ENCODE results near the gene CTCF.

Gene CTCF

DNA sequence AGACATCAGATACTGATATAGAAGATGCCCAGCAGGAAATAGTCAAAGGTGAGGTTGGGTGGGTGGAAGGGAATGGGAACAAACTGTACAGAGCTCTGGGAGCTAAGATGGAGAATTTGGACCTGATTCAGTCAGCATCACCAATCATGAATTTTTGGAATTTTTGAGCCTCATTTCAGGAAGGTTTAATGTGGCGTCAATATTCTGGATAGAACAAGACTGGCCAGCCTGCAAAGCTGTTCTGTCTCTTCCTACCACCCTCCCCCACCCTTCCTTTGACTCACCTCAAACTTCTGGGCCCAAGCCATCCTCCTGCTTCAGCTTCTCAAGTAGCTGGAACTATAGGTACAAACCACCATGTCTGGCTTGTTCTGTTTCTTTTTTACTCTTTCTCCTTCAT lies 32.6 kb downstream of the CTCF start:
- no peak for DNase-seq

DNA sequence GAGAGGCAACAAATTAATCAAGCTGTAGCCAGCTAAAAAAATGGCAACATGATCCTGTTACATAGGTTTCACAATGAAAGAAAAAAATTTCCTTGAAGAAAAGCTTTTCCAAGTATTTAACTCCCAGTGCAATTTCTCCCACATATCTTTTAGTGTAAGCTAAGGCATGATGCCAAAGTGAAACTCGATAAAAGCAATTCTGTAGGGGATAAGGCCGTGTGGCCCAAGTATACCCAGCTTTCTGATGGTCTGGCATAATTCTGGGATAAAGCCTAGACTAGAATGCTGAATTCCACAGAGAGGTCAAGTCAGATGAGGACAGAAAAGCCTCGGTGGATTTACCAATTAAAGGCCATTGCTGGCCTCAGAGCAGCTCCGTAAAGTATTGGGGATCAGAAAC lies 36.2 kb downstream of the CTCF start:
- DNase-seq: no peak

DNA sequence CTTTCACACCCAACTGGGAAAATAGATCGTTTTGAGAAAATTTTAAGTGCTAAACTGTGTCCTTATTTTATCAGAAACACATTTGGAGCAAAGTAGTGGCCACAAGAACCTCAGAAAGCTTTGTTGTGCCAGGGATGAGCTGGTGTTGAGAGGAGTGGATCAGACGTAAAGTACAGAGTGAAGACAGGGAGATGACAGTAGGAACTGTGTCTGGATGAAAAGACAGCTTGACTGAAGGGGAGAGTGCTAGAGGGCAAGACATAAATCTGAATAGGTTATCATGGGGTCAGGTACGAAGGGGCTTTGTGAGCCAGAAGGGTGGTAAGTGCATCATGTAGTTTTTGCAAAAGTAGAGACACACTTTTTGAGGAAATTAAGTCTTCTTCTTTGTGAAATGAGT lies 43.3 kb downstream of the CTCF start:
- no peak for DNase-seq

DNA sequence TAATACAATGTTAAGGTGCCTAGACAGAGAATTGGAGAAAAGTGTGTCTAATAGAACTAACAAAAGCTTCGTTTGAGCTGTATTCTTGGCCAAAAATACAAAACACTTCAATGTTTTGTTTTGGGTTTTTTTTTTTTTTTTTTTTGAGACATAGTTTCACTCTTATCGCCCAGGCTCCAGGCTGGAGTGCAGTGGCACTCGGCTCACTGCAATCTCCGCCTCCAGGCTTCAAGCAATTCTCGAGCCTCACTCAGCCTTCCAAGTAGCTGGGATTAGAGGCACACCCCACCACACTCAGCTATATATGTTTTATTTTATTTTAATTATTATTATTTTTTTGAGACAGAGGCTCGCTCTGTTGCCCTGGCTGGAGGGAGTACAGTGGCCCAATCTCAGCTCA lies 44.3 kb downstream of the CTCF start:
- DNase-seq: no peak

DNA sequence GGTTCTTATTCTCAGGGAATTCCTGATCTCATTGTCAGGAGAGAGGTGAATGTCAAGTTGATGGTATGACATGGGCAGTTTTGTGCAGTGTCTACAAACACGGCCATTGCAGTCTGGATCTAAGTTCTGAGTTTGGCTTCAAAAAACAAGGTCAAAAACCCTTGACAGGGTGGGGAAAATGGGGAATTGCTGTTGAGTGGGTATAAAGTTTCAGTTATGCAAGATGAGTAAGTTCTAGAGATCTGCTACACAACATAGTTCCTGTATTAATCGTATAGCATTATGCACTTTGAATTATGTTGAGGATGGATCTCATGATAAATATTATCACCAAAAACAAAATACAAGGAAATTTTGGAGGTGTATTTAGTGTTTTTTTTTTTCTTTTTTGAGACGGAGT lies 46.0 kb downstream of the CTCF start:
- peak in 3 of 4 experiments; percentile 15 to 46 (median 43) for DNase-seq

DNA sequence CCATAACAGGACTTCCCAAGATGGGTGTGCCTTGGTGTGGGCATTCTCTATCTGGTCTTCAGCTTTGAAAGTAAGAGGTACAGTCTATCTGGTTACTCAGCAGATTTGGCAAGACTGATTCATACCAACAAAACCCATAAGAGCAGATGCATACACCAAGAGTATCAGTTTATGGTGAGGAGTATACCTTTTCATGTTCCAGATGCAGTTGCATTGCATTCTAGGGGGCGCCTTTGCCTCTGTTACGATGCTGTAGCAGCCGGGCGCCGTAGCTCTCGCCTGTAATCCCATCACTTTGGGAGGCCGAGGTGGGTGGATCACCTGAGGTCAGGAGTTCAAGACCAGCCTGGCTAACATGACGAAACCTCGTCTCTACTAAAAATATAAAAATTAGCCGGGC lies 51.5 kb downstream of the CTCF start:
- DNase-seq: peak in 2 of 4 experiments; percentile 5 to 11

DNA sequence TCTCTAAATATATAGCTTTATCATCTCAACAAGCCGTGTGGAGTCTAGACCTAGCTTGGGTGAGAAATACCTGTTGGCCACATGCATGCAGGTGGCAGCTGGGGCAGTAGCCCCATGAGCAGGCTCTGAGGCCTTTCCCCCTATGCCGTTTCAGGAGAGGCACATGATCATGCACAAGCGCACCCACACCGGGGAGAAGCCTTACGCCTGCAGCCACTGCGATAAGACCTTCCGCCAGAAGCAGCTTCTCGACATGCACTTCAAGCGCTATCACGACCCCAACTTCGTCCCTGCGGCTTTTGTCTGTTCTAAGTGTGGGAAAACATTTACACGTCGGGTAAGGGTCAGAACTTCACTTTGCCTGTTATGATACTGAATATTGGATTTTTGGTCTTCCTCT lies 65.9 kb downstream of the CTCF start:
- DNase-seq: no peak

DNA sequence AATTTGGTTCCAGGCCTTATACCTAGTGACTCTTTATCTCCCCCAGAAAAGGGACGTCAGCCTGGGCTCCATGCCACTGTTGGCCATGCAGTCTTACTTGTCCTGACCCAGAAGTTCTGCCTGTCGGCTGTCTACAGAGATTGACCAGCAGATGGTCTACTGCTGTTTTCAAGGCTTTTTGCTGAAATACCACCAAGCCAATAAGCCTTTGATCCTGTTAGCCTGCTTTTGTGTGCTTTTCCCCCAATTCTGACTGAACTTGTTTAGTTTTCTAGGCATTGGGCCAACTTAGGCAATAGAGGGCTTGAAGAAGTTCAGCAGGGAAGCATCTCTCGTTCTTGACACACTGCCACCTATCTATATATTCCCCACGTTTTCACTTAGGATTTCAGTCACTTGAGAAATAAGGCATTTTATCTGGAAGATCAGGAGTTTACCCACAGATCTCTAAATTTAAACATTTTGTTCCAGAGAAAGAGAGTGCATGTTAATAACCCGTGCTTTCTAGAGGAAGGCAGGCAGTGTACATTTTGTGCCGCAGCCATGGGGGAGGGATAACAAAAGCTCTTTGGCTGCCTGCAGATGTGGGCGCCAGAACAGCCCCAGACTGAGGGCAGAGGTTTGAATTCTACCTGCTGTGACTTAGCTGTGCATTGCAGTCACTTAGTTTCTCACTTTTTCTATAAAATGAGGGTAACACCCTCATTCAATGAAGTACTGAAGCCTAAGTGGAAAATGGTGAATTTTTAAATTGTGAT lies 70.3 kb downstream of the CTCF start:
- no peak for DNase-seq

DNA sequence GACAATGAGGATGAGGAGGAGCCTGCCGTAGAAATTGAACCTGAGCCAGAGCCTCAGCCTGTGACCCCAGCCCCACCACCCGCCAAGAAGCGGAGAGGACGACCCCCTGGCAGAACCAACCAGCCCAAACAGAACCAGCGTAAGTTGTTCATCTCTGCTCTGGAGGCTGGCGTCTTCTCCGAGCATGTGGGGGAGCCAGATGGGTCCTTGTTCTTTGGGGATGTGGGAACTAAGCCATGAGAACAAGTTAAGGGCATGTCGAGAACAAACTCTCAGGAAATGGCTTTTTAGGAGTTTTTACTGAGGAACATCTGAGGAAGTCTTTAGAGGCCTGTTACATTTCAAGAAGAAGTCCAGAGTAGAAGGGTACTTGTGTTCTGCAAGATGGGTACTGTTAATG lies 74.4 kb downstream of the CTCF start:
- DNase-seq: no peak

DNA sequence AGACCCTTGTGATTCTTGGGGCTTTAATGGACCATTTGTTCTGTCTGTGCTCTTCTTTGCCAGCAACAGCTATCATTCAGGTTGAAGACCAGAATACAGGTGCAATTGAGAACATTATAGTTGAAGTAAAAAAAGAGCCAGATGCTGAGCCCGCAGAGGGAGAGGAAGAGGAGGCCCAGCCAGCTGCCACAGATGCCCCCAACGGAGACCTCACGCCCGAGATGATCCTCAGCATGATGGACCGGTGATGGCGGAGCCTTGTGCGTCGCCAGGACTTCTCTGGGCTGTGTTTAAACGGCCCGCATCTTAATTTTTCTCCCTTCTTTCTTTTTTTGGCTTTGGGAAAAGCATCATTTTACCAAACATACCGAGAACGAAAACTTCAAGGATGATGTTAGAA lies 75.3 kb downstream of the CTCF start:
- no peak for DNase-seq

DNA sequence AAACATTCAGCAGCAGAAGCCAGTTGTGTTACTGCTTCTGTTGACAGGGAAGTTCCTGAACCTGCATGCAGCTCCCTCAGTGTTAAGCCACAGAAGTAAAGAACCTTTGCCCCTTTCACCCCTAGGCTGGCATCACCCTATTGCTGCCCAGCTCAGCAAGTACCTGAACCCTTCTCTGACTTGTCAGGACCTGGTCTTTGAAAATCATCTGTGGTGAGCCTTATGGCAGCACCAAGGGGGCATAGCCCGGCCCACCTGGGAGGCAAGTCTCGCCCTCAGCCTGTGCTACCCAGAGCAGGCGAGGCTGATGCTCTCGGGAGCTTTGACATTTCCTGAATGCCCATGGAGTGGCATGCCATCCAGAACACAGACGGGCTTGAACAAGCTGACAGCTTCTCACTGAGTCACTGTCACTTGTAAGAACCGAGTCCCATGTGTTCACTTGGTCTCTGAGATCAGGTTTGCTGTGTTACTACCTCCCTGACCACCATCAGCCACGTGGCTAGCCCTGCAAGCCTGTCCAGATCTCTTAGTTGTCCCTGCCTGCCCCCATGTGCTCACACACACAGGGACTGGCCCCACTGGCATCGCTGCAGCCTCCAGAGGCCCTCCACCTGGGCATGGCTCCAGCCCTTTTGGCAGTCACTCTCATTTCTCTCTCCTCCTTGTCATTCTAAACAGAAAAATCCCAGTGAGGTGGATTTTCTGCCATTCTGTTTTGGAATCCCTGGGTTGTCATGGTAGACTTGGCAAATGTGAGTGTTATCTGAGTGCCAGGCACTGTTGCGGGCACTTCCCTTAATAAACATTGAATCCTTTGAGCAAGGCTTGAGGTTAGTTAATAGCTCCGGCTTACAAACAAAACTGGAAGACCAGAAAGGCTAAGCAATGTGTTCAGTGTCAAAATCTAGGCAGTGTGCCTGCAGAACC lies 79.7 kb downstream of the CTCF start:
- no peak for DNase-seq

DNA sequence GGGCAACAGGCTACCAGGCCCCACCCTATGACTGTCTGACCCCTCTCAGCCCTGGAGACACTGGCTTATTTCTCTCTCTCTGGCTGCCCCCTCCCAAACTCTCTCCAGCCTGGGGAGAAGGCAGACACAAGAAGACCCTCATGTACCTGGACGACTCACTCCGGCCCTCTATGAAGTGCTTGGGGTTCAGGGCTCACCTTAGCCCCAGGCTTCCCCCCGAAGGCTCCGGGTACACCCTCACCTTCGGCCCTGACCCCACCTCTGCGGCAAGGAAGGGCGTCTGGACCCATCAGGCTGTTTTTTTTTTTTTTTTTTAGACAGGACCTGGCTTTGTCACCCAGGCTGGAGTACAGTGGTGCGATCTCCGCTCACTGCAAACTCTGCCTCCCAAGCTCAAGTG lies 81.7 kb downstream of the CTCF start:
- no peak for DNase-seq

DNA sequence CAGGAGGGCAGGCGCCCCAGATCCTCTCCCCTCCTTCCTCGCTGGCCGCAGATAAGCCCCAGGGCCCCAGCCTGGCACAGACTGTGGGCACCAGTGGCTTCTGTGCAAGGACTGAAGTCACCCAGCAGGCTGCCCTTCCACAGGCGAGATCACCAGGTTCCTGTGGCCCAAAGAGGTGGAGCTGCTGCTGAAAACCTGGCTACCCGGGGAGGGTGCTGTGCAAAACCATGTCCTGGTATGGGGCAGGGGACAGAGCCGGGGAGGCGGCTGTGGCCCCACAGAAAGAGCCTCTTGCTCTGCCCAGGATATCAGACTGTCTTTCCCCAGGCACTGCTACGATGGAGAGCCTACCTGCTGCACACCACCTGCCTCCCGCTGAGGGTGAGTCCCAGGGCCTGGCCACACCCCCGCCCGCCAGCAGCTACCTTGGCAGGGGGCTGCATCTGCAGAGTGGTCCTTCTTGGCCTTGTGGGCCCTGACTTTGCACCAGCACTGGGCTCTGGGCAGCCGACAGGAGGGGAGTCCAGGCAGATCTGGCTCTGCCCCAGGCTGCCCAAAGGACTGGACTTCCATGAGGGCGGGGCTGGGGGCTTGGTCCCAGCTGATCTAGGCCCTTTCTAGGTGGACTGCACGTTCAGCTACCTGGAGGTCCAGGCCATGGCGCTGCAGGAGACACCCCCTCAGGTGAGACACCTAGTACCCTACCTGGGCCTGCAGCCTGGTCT lies 83.2 kb downstream of the CTCF start:
- DNase-seq: no peak

DNA sequence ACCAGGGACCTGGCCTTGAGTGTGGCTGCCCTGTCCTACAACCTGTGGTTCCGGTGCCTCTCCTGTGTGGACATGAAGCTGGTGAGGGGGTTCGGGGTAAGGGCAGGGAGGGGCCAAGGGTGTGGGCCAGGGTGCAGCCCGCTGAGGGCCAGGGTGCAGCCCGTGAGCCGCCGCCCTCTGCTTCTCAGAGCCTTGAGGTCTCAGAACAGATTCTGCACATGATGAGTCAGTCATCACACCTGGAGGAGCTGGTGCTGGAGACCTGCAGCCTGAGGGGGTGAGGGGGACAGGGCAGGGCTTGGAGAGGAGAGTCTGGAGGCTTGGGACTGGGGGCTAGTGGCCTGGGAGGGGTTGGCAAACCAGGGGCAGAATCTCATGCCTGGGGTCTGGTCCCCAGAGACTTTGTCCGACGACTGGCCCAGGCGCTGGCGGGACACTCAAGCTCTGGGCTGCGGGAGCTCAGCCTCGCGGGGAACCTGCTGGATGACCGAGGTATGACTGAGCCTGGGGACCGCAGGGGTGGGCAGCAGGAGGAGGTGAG lies 84.9 kb downstream of the CTCF start:
- DNase-seq: no peak

DNA sequence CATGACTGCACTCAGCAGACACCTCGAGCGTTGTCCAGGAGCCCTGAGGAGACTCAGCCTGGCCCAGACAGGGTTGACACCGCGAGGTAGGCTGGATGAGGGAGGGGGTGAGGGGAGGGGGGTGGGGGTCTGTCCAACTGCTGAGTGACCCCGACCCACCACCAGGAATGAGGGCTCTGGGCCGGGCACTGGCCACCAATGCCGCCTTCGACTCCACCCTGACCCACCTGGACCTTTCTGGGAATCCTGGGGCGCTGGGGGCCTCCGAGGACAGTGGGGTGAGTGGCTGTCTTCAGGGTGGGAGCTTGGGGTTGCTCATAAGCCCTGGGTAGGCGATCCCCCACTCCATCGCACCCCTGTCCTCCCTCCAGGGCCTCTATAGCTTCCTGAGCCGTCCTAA lies 85.4 kb downstream of the CTCF start:
- no peak for DNase-seq

DNA sequence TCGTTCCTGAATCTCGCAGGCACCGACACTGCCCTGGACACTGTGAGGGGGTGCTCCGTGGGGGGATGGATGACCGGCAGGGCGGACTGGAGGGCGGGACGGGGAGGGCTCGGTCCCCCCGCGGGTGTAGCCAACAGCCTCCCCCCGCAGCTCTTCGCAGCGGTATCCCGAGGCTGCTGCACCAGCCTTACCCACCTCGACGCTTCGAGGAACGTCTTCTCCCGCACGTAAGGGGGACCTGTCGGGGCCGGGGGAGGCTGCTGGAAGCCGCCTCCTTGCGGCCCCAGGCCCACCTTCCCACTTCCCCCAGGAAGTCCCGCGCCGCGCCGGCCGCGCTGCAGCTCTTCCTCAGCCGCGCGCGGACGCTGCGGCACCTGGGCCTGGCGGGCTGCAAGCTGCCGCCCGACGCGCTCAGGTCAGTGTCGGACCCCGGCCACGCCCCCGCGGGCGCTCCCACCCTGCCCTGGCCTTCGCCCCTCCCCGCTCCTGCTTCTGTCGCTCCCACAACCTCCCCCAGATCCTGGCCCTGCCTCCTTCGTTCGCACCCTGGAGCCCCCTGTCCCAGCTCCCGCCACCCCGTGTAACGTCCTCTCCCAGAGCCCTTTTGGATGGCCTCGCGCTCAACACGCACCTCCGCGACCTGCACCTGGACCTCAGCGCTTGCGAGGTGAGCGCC lies 85.9 kb downstream of the CTCF start:
- no peak for DNase-seq

DNA sequence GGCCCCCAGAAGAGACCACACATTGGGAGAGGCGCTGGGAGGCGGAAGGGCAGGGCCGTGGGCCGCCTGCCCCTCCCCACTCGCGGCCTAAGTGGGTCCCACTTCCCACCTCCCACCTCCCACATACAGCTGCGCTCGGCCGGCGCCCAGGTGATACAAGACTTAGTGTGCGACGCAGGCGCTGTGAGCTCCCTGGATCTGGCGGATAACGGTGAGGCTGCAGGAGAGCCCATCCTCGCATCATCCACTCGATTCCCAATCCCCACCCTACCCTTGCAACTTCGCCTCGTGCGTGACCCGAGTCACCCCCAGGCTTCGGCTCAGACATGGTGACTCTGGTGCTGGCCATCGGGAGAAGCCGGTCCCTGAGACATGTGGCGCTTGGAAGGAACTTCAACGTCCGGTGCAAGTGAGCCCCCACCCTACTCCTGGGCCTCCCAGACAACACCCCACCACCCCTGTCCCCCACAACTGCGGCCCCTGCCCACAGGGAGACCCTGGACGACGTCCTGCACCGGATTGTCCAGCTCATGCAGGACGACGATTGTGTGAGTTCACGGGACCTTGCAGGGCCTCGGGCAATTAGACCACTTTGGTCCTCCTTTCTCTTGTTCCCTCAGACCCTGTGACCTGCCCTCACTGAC lies 86.6 kb downstream of the CTCF start:
- no peak for DNase-seq

DNA sequence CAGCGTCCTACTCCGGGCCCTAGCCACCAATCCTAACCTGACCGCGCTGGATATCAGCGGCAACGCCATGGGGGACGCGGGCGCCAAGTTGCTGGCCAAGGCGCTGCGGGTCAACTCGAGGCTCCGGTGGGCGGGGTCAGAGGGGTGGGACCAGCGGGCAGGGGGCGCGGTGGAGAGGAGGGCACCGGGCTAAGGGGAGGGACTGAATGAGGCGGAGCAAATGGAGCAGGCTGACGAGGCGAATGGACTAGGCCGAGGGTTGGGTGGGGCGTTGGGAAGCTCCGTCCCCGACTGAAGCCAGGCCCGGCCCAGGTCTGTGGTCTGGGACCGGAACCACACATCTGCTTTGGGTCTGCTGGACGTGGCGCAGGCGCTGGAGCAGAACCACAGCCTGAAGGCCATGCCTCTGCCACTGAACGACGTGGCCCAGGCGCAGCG lies 87.2 kb downstream of the CTCF start:
- DNase-seq: no peak

DNA sequence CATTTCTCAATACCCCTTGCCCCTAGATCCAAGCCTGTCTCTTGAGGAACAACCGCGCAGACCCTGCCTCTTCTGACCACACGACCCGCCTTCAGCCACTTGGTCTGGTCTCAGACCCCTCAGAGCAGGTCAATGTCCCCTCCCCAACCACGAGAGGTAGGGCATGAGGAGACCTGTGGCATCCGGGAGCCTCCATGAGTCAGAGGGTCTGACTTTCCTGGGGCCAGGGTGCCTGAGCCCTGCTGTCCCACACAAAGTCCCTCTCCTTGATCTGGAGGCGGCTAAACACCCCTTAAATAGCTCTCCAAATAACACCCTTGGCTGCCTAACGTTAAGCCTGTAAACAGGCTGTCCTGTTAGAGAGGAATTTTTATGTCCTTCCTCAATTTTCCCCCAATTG lies 87.7 kb downstream of the CTCF start:
- DNase-seq: no peak

DNA sequence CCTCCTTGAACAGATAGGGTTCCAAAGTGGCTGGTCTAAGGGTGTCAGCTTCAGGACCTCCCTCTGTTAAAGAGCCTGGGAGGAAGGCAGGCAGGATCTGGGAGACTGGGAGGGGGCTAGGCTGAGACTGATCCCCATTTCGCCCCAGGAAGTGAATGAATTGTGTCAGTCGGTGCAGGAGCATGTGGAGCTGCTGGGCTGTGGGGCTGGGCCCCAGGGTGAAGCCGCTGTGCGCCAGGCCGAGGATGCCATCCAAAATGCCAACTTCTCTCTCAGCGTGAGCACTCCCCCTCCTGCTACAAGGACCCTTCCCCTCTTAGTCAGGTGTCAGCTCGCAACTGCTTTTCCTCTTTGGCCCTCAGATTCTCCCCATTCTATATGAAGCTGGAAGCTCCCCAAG lies 88.7 kb downstream of the CTCF start:
- no peak for DNase-seq

DNA sequence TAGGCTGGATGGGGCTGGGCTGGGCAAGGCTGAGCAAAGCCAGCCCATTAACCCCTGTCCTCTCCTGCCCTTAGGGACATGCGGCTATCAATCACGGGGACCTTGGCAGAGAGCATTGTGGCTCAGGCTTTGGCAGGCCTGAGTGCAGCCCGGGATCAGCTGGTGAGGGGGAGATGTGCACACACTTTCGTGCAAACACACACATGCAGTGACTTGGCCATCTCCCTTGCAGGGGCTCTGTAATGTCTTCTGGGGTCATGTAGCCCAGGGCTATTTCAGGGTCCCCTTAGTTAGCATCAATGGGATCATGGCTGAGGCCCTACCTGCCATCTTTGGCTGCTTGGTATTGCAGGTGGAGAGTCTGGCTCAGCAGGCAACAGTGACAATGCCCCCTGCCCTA lies 89.5 kb downstream of the CTCF start:
- no peak for DNase-seq

DNA sequence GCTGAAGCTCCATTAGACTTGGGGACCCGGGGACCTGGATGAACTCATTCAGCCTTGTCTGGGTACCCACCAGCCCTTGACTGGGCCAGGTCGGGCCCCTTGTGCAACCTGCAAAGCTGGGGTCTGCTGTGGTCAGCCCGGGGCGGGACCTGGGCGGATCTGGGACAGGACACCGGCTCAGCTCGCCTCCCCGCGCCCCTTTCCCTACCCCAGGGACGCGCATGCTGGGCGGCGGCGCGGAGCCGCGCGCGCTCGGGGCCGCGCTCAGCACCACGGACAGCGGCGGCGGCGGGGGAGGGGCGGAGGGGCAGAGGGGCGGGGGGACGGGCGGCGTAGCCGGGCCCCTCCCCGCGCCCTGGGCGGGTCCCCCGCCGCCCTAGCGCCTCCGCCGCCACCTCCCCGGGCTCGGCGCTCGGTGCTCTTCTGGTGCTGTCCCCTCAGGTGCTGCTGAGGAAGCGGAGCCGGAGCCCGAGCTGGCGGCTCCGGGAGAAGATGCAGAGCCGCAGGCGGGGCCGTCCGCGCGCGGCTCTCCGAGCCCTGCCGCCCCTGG lies 90.3 kb downstream of the CTCF start:
- no peak for DNase-seq

All from suppressor macrophage (primary cell).